GM12878 (cell line): ENCODE results near the gene MAFB.

Source experiments
- CHD2 ChIP-seq: IDR thresholded peaks from 2 replicates; pipeline ENCODE4 v1.6.1; 2011; ENCODE audit warnings: low read depth, low read length, improper control_type of control experiment, borderline replicate concordance
- ESRRA ChIP-seq: IDR thresholded peaks from 2 replicates; pipeline ENCODE4 v1.6.1; 2012; ENCODE audit warnings: mild to moderate bottlenecking, low read length, improper control_type of control experiment
- HDAC2 ChIP-seq: fragments of 200-600 bp; sonication (generic); IDR thresholded peaks from 2 replicates; pipeline ENCODE4 v1.6.1; 2017
- NFYB ChIP-seq: IDR thresholded peaks from 2 replicates; pipeline ENCODE4 v1.6.1; 2011; ENCODE audit warnings: low read depth, mild to moderate bottlenecking, low read length, improper control_type of control experiment, moderate library complexity; ENCODE audit not compliant: insufficient read depth
- RBBP5 ChIP-seq: fragments of 200-600 bp; sonication (generic); conservative IDR thresholded peaks from 2 replicates; pipeline ENCODE4 v1.6.1; 2016
- SIN3A ChIP-seq: IDR thresholded peaks from 2 replicates; pipeline ENCODE4 v1.6.1; 2012; ENCODE audit warnings: low read depth, low read length, improper control_type of control experiment
- ZNF207 ChIP-seq: fragments of 450-650 bp; IDR thresholded peaks from 2 replicates; pipeline ENCODE4 v1.6.1; 2014; ENCODE audit warnings: antibody characterized with exemption, mild to moderate bottlenecking, borderline replicate concordance
- TF ChIP-seq, protein P1 (sequence below): fragments of 150-350 bp; IDR thresholded peaks from 2 replicates; pipeline ENCODE4 v1.6.1; 2014; ENCODE audit warnings: mild to moderate bottlenecking, low read depth, low read length

DNA sequence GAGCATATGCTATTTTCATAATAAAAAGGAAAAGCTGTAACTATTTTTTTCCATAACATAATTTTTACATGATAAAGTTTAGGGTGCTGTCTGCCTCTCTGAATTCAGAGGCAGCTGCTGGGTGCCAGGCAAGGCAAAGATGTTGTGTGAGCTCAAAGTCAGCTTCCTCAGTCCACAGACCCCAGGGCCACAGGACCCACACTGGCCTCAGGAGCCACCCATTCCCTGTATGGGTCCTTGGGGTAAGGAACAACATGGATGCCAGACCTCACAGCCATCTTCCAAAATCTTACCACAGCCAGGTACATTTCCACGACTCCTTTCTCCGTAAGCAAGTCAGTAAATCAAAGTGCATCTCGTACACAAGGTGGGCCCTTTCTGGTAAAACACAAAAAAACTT lies 16.4 kb upstream of the MAFB start:
- TF ChIP-seq HDAC2 (no peak), ZNF207 (no peak), CHD2 (no peak), RBBP5 (no peak), ESRRA (no peak), SIN3A (no peak), NFYB (no peak)
- TF ChIP-seq, protein P1, sequence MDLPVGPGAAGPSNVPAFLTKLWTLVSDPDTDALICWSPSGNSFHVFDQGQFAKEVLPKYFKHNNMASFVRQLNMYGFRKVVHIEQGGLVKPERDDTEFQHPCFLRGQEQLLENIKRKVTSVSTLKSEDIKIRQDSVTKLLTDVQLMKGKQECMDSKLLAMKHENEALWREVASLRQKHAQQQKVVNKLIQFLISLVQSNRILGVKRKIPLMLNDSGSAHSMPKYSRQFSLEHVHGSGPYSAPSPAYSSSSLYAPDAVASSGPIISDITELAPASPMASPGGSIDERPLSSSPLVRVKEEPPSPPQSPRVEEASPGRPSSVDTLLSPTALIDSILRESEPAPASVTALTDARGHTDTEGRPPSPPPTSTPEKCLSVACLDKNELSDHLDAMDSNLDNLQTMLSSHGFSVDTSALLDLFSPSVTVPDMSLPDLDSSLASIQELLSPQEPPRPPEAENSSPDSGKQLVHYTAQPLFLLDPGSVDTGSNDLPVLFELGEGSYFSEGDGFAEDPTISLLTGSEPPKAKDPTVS, result no peak
